Spinal cord (tissue), 10 donors: Measurements from ENCODE around the gene LYZL4. TPM values are rescaled to one million over a fixed set of nuclear protein-coding genes. Genes with fewer than 3 reads are reported as not detected.

Experiments used
- DNase-seq, 6 donors: peaks; one replicate each; pipeline versions ENCODE4 v3.0.0 to v3.0.0-alpha.2; 2013 to 2015; ENCODE audit warnings: low spot score in 6 of 6, low read depth in 4 of 6
- H3K27ac ChIP-seq: one replicate; pipeline ENCODE4 v1.5.1; 2013; ENCODE audit warnings: low read depth, low read length, control low read depth
- H3K27me3 ChIP-seq: one replicate; pipeline ENCODE4 v1.6.1; 2013; ENCODE audit warnings: low read length; ENCODE audit not compliant: control insufficient read depth, insufficient read depth
- H3K36me3 ChIP-seq: one replicate; pipeline ENCODE4 v1.6.1; 2013; ENCODE audit warnings: low read length; ENCODE audit not compliant: control insufficient read depth, insufficient read depth
- H3K4me1 ChIP-seq: one replicate; pipeline ENCODE4 v1.6.1; 2013; ENCODE audit warnings: low read length; ENCODE audit not compliant: control insufficient read depth, insufficient read depth
- H3K4me3 ChIP-seq: one replicate; pipeline ENCODE4 v1.5.1; 2013; ENCODE audit warnings: low read depth, low read length, control low read depth
- H3K9me3 ChIP-seq: one replicate; pipeline ENCODE4 v1.6.1; 2013; ENCODE audit warnings: low read length; ENCODE audit not compliant: control insufficient read depth, insufficient read depth
- WGBS: methylation state at CpG from one replicate; pipeline ENCODE4 v1.1.5; 2013; ENCODE audit warnings: missing lambda C conversion rate; ENCODE audit not compliant: insufficient coverage; 5-methylcytosine and 5-hydroxymethylcytosine counted together
- polyA plus RNA-seq, 2 donors: library from polyadenylated mRNA; unstranded; fragments of 120-200 nt; gene quantifications; one replicate each; pipeline ENCODE4 v1.2.1, GENCODE V29; 2013; ENCODE audit not compliant: insufficient read length in 2 of 2
- total RNA-seq, 2 donors: library from RNA; depleted of rRNA in 1 of 2; stranded (reverse); fragments of 120-200 nt in 1 of 2; fragments of >200 nt in 1 of 2; gene quantifications; one replicate each; pipeline versions ENCODE4 v1.2.3 to v1.2.4, GENCODE V29; 2013 to 2014
- donor health status: healthy.

LYZL4 gene
- total and polyA plus RNA-seq, 4 donors, result not detected

DNA sequence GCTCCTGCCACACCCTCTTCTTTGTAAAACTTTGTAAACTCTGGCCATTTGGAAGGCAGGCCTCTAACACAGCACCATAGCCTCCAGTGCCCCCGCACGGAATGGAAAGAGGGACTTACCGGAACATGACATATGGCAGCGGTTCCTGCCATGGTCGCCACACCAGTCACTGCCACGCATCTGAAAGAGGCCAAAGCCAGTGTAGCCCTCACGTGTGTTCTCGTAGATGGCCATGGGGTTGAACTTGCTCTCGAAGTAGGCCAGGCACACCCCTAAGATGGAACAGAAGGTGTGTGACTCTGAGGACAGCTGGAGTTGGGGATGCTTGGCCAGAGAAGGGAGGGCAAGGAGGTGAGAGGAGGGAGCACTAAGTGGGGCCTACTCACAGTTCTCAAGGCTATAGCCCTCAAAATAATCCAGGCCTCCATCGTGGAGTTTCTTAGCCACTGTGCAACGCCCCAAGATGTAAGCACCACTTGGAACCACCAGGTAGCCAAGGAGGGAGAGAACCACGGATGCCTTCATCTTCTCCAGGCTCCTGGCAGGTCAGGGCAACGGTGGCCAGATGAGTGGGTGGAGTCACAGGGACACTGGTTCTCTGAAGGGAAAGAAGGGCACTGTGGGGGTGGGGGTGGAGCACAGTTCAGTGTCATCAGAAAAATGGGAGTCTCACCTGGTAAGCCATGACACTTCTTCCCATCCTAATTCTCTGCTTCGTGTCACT lies 3.5 kb downstream of the LYZL4 start:
- no peak overlapping the region for H3K4me3 ChIP-seq
- H3K27ac ChIP-seq, result no peak overlapping the region
- no peaks in the 10 kb centered on the region for H3K4me1 ChIP-seq
- H3K27me3 ChIP-seq, result no peaks in the 10 kb centered on the region
- H3K36me3 ChIP-seq, result no peaks in the 10 kb centered on the region
- H3K9me3 ChIP-seq, result no peaks in the 10 kb centered on the region
- 94% methylated on average over 14 of the region's 14 CpGs for WGBS
- DNase-seq, result no peak

GRCh38 chr3:42405857-42406256 lies 4.6 kb downstream of the LYZL4 start:
- Histone ChIP-seq H3K36me3 (no peaks in the 10 kb centered on the region), H3K27ac (no peak overlapping the region), H3K4me3 (no peak overlapping the region), H3K27me3 (no peaks in the 10 kb centered on the region), H3K9me3 (no peaks in the 10 kb centered on the region), H3K4me1 (no peaks in the 10 kb centered on the region)
- DNase-seq, result no peak
- 100% methylated on average over 2 of the region's 7 CpGs for WGBS

DNA sequence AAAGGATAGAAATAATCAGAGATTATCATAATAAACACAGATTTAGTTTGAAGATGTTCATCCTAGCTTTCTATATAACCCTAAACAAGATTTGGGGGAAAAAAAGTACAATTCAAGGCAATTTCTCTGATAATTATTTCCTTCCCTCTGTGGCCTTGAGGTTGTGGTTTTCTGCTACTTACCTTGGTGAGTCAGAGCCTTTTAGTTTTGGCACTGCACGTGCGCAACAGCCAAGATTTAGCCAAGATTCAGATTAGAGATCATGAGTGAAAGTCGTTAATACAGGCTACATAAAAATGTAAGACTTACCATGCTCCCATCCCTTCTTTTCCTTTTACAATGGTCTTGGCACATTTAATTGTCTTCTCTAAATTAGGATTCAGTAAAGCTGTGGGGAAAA lies 6.7 kb downstream of the LYZL4 start:
- no peak for DNase-seq
- Histone ChIP-seq H3K36me3 (no peaks in the 10 kb centered on the region), H3K9me3 (no peaks in the 10 kb centered on the region), H3K27ac (no peak overlapping the region), H3K27me3 (no peaks in the 10 kb centered on the region), H3K4me1 (no peaks in the 10 kb centered on the region), H3K4me3 (no peak overlapping the region)
- no CpG with 5 or more reads among the region's 3 CpGs for WGBS

- no peaks in the 10 kb centered on the region for H3K4me1 ChIP-seq
- DNase-seq, result no peak
- H3K9me3 ChIP-seq, result no peaks in the 10 kb centered on the region
- no peak overlapping the region for H3K27ac ChIP-seq
- no CpG with 5 or more reads among the region's 2 CpGs for WGBS
- H3K27me3 ChIP-seq, result no peaks in the 10 kb centered on the region
- H3K4me3 ChIP-seq, result no peak overlapping the region
- H3K36me3 ChIP-seq, result no peaks in the 10 kb centered on the region
These were observed 7.9 kb downstream of the LYZL4 start for GRCh38 chr3:42402394-42403096.

DNA sequence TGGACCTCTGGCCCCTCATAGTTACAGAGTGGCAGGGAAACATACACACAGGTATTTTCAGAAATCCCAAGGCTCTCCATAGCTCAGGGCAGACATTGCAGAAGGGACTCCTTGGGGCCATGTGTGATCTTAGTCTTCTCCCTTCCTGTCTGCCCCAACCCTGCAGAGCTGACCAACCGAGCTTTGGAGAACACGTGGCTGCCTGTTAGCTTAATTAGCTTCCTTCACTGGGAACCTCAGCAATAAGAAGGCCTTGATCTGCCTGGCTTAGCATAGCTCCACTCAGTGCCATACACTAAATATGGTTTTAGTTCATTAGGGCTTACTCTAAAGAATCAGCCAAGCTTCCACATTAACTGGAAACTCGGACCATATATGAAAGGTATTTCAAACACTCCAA lies 12.3 kb downstream of the LYZL4 start:
- Histone ChIP-seq H3K9me3 (no peaks in the 10 kb centered on the region), H3K27ac (no peak overlapping the region), H3K4me3 (no peak overlapping the region), H3K36me3 (no peaks in the 10 kb centered on the region), H3K27me3 (no peaks in the 10 kb centered on the region), H3K4me1 (no peaks in the 10 kb centered on the region)
- WGBS, result no CpG with 5 or more reads among the region's 3 CpGs
- no peak for DNase-seq

DNA sequence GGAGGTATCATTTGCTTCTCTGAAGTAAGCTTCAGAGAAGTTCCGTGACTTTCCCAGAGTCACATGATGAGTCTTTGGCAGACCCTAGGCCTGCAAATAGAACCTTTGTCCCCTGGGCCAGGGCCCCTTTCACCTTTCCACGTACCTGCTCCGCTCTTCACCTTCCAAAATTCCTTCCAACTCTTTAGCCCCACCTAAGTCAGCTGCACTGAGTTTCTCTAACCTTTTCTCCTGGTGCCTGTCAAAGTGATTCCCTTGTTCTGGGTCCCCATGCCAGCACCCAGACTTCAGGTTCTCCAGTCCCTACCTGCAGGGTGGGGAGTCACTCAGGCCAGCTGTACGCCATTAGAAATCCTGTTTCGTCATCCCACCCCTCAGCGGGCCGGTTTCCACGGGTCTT lies 12.8 kb downstream of the LYZL4 start:
- H3K36me3 ChIP-seq, result no peaks in the 10 kb centered on the region
- no peak for DNase-seq
- no peaks in the 10 kb centered on the region for H3K4me1 ChIP-seq
- H3K27me3 ChIP-seq, result no peaks in the 10 kb centered on the region
- H3K27ac ChIP-seq, result no peak overlapping the region
- no peak overlapping the region for H3K4me3 ChIP-seq
- no peaks in the 10 kb centered on the region for H3K9me3 ChIP-seq
- WGBS, result 96% methylated on average over 8 of the region's 8 CpGs

DNA sequence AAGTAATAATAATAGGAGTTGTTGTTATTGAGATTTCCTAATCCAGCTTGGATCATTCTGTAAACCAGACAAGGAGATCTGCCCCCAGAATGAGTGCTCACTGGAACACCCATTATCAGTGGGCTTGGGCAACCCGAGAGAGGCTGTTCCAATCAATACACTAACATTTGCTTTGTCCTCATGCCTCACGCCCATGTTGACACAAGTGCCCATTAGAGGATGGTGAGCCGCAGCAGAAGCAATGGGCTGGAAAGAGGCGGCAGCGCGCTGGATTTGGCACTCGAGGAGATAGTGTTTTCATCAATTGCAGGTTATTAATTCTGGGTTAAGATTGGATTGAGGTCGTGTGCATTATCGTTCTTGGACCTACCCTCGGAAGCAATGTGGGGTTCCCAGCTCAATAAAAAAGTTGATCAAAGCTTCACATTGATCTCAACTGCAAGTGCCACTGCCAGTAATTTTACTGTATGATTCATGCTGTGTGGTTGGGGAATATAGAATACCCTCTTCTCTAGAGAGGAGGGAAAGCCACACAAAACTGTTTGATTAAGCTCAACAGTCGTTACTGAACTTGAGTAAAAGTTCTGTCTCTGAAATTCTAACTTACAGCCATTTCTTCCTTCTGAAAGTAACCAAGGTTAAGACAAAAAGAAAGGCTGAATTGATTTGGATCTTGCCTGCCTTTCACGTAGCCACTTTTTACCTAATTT lies 15.7 kb downstream of the LYZL4 start:
- no peaks in the 10 kb centered on the region for H3K27me3 ChIP-seq
- H3K27ac ChIP-seq, result no peak overlapping the region
- no peaks in the 10 kb centered on the region for H3K4me1 ChIP-seq
- no peaks in the 10 kb centered on the region for H3K36me3 ChIP-seq
- WGBS, result 98% methylated on average over 8 of the region's 12 CpGs
- no peaks in the 10 kb centered on the region for H3K9me3 ChIP-seq
- H3K4me3 ChIP-seq, result no peak overlapping the region
- no peak for DNase-seq

DNA sequence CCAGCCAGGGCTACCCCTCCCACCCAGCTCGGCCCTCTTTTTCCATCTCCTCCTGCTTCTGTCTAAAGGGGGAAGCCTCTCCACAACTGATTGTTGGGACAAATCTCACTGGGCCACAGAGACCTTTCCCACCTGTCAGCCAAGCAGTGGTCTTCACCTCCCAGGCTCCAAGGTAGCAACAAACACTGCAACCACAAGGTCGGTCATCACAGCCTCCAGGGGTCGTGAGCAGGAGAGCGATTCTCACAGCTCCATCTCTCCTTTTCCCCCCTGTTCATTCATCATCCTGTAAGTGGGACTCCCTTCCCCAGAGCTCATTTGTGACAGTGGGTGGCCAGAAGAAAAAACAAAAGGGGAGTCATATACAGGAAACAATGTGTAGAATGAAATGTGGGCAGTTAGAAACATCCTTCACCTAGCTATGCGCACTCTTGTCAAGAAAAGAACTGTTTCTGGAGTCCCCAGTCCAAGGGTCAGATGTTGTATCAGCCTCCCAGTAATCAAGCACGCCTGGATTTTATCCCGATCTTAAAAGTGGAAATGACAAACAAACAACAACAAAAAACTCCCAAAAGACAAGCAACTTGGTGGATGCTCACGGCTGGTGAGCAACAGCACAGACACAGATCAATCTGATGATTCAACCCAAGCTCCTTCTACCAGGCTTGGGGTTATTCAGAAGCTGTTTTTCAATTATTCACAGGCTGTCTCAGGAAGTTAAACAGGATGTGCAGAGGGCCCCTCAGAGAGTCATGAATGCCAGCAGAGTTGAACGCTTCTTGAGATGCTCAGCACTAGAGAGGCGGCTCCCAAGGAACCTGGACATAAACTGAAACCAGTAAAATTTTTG lies 22.4 kb downstream of the LYZL4 start:
- Histone ChIP-seq H3K27ac (no peak overlapping the region), H3K9me3 (no peaks in the 10 kb centered on the region), H3K27me3 (no peaks in the 10 kb centered on the region), H3K36me3 (no peaks in the 10 kb centered on the region), H3K4me3 (no peak overlapping the region), H3K4me1 (peaks cover 4% of the 10 kb centered on the region)
- 55% methylated on average over 7 of the region's 10 CpGs for WGBS
- DNase-seq, result peak in 1 of 6 donors; percentile 74

- Histone ChIP-seq H3K27me3 (no peaks in the 10 kb centered on the region), H3K4me3 (no peak overlapping the region), H3K4me1 (no peaks in the 10 kb centered on the region), H3K27ac (no peak overlapping the region), H3K36me3 (no peaks in the 10 kb centered on the region), H3K9me3 (no peaks in the 10 kb centered on the region)
- no peak for DNase-seq
- 91% methylated on average over 3 of the region's 6 CpGs for WGBS
These were observed 28.8 kb downstream of the LYZL4 start for GRCh38 chr3:42381551-42382082.
